Calu3 (cell line): ENCODE results near the gene PAPOLA. TPM values are rescaled to one million over a fixed set of nuclear protein-coding genes. Genes with fewer than 3 reads are reported as not detected.
A peak's percentile ranks its signal among the peaks of the same experiment; 100 is the strongest.

Source experiments
- BruUV-seq: library from RNA; stranded (reverse); fragments of 400-500 nt; replicated peaks from 2 replicates; lab custom pipeline; 2021; lab: Mats Ljungman, UMichigan
- CTCF ChIA-PET: fragments of 300-600 bp; sonication (Branson Sonifier 250); formaldehyde crosslinking; loops from one replicate; lab custom pipeline; 2022; ENCODE audit warnings: antibody characterized with exemption; lab: Charles Lee
- DNase-seq: peaks from one replicate; pipeline ENCODE4 v3.0.0; 2022
- H3K27ac Mint-ChIP-seq: one replicate; pipeline ENCODE4 v1.8.0; 2022; ENCODE audit warnings: mixed read lengths; ENCODE audit not compliant: unreplicated experiment
- H3K27me3 Mint-ChIP-seq: one replicate; pipeline ENCODE4 v1.8.0; 2022; ENCODE audit warnings: mixed read lengths; ENCODE audit not compliant: unreplicated experiment
- H3K36me3 Mint-ChIP-seq: one replicate; pipeline ENCODE4 v1.8.0; 2022; ENCODE audit warnings: mild to moderate bottlenecking, moderate library complexity, mixed read lengths; ENCODE audit not compliant: insufficient read depth, unreplicated experiment
- H3K4me1 Mint-ChIP-seq: one replicate; pipeline ENCODE4 v1.8.0; 2022; ENCODE audit warnings: mild to moderate bottlenecking, low read depth, mixed read lengths; ENCODE audit not compliant: unreplicated experiment
- H3K4me3 Mint-ChIP-seq: one replicate; pipeline ENCODE4 v1.8.0; 2022; ENCODE audit warnings: mild to moderate bottlenecking, low read depth, moderate library complexity, mixed read lengths; ENCODE audit not compliant: unreplicated experiment
- H3K9me3 Mint-ChIP-seq: one replicate; pipeline ENCODE4 v1.8.0; 2022; ENCODE audit warnings: low read depth, mixed read lengths; ENCODE audit not compliant: unreplicated experiment
- intact Hi-C: fragments of 100-400 bp; cut with micrococcal nuclease; formaldehyde crosslinking; loops from one replicate; pipeline ENCODE4 v1.10.0; 2022; ENCODE audit not compliant: unreplicated experiment
- total RNA-seq: library from RNA; stranded (reverse); gene quantifications from 2 replicates; pipeline ENCODE4 v1.2.3, GENCODE V29; 2022
- TF ChIP-seq, protein P1 (sequence below): fragments of 200-600 bp; IDR thresholded peaks from one replicate; pipeline ENCODE4 v1.8.0; 2022; ENCODE audit warnings: antibody characterized with exemption; ENCODE audit not compliant: unreplicated experiment

The PAPOLA gene
- total RNA-seq, 1 experiment from 2014 or later = 205 TPM

DNA sequence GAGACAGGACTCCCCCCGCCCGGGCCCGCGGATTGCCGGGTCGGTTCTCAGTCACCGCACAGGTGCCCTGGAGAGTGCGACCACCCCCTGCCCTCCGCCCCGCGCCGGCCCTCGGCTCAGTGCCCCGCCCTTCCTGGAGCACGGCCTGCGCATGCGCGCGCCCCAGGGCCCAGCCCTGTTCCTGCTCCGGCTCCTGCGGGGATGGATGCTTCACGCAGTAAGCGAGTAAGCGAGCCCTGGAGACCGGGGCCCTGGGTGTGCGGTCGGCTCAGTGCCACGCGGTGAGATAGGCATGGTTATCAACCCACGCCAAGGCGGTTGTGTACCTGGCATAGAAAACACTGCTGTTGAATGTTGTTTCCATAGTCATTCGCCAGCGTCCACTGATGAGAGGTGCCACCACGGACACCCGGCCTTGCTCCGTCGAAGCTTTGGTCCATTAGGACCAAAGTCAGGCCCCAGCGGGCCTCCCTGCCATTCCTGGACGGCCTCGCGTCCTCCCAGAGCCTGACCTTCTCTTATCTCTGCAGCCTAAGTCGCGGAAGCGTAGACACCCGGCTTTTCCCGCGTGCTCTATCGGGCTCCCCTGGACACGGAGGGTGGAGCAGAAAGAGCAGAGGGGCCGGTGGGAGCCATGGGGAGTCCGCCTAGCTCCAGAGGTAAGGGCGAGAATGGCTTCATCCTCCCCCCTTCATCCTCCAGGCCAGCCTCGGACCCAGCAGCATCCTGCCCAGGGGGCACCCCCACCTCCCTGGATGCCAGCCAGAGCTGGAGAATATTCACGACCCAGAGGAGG, 90.6 kb downstream of the PAPOLA start:
- BruUV-seq = no TSS peak
- TF ChIP-seq, protein P1, sequence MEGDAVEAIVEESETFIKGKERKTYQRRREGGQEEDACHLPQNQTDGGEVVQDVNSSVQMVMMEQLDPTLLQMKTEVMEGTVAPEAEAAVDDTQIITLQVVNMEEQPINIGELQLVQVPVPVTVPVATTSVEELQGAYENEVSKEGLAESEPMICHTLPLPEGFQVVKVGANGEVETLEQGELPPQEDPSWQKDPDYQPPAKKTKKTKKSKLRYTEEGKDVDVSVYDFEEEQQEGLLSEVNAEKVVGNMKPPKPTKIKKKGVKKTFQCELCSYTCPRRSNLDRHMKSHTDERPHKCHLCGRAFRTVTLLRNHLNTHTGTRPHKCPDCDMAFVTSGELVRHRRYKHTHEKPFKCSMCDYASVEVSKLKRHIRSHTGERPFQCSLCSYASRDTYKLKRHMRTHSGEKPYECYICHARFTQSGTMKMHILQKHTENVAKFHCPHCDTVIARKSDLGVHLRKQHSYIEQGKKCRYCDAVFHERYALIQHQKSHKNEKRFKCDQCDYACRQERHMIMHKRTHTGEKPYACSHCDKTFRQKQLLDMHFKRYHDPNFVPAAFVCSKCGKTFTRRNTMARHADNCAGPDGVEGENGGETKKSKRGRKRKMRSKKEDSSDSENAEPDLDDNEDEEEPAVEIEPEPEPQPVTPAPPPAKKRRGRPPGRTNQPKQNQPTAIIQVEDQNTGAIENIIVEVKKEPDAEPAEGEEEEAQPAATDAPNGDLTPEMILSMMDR = no peak
- Mint-ChIP-seq H3K27ac (no peak overlapping the region), H3K4me3 (peak overlapping the region; percentile 54), H3K27me3 (peaks cover 17% of the 10 kb centered on the region), H3K9me3 (no peaks in the 10 kb centered on the region), H3K4me1 (no peaks in the 10 kb centered on the region), H3K36me3 (no peaks in the 10 kb centered on the region)
- CTCF ChIA-PET = no interaction called here
- DNase-seq = peak; percentile 51
- intact Hi-C loops = no loop called here

DNA sequence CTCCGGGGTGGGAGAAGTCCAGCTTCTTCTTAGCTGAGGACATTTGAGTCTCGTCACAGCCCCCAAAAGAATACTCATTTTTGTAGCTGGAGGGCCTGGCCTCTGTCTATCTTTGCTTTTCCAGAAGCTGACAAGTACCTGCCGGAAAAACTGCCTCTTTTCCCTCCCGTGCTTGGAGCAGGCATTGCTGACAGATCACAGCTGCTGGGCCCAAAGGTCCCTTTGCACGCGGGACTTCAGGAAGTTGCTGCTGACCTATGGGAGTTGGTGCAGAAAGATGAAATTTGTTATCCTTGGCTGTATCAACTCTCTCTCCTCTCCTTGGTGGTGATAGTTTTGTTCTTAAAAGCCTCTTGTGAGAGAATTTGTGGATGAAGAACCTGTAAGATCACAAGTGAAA, 92.8 kb downstream of the PAPOLA start:
- no TSS peak for BruUV-seq
- no peak for DNase-seq
- CTCF ChIA-PET = no interaction called here
- no peak overlapping the region for H3K27ac Mint-ChIP-seq
- no peaks in the 10 kb centered on the region for H3K9me3 Mint-ChIP-seq
- no peaks in the 10 kb centered on the region for H3K36me3 Mint-ChIP-seq
- TF ChIP-seq, protein P1 = no peak
- intact Hi-C loops = no loop called here
- H3K27me3 Mint-ChIP-seq = peaks cover 37% of the 10 kb centered on the region
- H3K4me1 Mint-ChIP-seq = no peaks in the 10 kb centered on the region
- no peak overlapping the region for H3K4me3 Mint-ChIP-seq

DNA sequence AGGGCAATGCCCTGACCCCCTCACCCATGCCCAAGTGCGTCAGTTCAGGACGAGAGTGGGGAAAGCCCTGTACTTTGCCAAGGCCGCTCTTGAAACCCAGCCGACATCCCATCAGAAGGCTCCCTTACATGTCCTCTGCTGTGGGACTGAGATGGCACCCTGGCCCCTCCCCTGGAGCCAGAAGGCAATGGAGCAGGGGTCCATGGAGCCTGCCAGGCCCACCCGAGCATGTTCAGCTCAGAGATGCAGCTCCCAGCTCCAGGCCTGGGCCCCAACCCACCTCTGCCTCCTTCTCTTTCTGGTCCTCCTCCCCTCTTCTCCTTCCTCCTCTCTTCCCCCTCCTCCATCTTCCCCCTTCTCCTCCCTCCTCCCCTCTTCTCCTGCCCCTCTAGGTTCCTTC, 95.5 kb downstream of the PAPOLA start:
- Mint-ChIP-seq H3K36me3 (no peaks in the 10 kb centered on the region), H3K9me3 (no peaks in the 10 kb centered on the region), H3K27ac (no peak overlapping the region), H3K27me3 (peaks cover 60% of the 10 kb centered on the region), H3K4me3 (no peak overlapping the region), H3K4me1 (no peaks in the 10 kb centered on the region)
- CTCF ChIA-PET = interaction anchor here (0.7 kb wide), 1 partner anchor 109 kb away, joined by 6 read pairs; no protein-coding TSS in a partner anchor
- no TSS peak for BruUV-seq
- no peak for DNase-seq
- intact Hi-C loops = no loop called here
- TF ChIP-seq, protein P1 = no peak

DNA sequence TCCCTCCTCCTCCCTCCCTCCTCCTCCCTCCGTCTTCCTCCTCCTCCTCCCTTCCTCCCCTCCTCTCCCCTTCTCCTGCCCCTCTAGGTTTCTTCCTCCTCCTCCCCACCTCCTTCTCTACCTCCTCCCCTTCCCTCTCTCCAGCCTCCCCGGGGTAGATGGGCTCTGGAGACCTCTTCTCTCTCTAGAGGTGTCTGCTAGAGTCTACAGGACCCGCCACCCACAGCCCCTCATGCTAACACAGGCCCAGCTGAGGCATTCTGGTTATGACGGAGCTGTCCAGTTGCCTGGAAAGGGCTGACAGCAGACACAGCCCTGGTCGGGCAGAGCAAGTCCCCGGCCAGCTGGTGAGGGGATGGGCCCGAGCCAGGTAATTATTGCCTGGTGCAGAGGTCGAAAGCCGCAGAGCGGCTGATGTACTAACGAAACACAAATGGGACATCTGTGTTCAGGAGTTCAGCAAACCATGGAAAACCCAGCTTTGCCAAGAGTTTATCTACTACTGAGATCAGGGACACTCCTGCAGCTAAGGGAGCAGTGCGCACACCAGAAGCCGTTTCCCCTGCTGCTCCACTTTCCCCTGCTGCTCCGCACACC, 96.2 kb downstream of the PAPOLA start:
- CTCF ChIA-PET = no interaction called here
- no peaks in the 10 kb centered on the region for H3K9me3 Mint-ChIP-seq
- BruUV-seq = no TSS peak
- H3K4me3 Mint-ChIP-seq = no peak overlapping the region
- H3K27ac Mint-ChIP-seq = no peak overlapping the region
- TF ChIP-seq, protein P1 = no peak
- DNase-seq = no peak
- peaks cover 68% of the 10 kb centered on the region for H3K27me3 Mint-ChIP-seq
- no peaks in the 10 kb centered on the region for H3K4me1 Mint-ChIP-seq
- H3K36me3 Mint-ChIP-seq = no peaks in the 10 kb centered on the region
- intact Hi-C loops = no loop called here
